ENCODE results near the gene GPR83. TPM values are rescaled to one million over a fixed set of nuclear protein-coding genes. Genes with fewer than 3 reads are reported as not detected.
A peak's percentile ranks its signal among the peaks of the same experiment; 100 is the strongest.

GPR83 gene
- total and polyA plus RNA-seq, 2 donors (not counting 1 experiment from before 2014, with no cell fraction given): 0.05 TPM; not detected in 1

- Histone ChIP-seq H3K27ac (ENCODE audit: insufficient read depth, low read length) (no peak overlapping the region), H3K9ac (ENCODE audit: insufficient read depth, low read length) (no peak overlapping the region), H3K4me3 (replicated peaks in 1 of 4; ENCODE audit: control extremely low read depth in 1 of 4, insufficient read depth in 1 of 4, low read depth in 3 of 4, low read length in 4 of 4) (peak overlapping the region; percentile 11 to 52 (median 32)), H3K27me3 (ENCODE audit: control insufficient read depth, insufficient read depth, low read length) (peaks cover 32% of the 10 kb centered on the region), H2AFZ (ENCODE audit: low read length) (no peak overlapping the region), H3K79me2 (ENCODE audit: control insufficient read depth, insufficient read depth, low read length) (no peaks in the 10 kb centered on the region), H3K9me3 (ENCODE audit: control insufficient read depth, insufficient read depth, low read depth, low read length) (no peaks in the 10 kb centered on the region), H3K4me1 (ENCODE audit: control insufficient read depth, extremely low read depth, insufficient read depth, low read length) (no peaks in the 10 kb centered on the region), H4K20me1 (ENCODE audit: control insufficient read depth, extremely low read depth, insufficient read depth, low read length) (no peaks in the 10 kb centered on the region), H3K4me2 (ENCODE audit: extremely low read depth, insufficient read depth, low read length) (peak overlapping the region; percentile 76), H3K36me3 (ENCODE audit: control insufficient read depth, insufficient read depth, low read length) (no peaks in the 10 kb centered on the region)
- TF ChIP-seq CTCF (conservative IDR thresholded peaks at IDR 0.05 in 1 of 2, IDR thresholded peaks at IDR 0.05 in 1 of 2; ENCODE audit: low read depth in 1 of 2, low read length in 2 of 2) (no peak), EZH2 (IDR thresholded peaks at IDR 0.05; ENCODE audit: low read length, missing control alignments) (peak; percentile 17)
- no peak for DNase-seq (ENCODE audit: low read depth in 2 of 2)
Observed at GRCh38 chr11:94401773-94402265, 600 bp upstream of the GPR83 start.

- peak overlapping the region; percentile 76 for H3K4me2 ChIP-seq (ENCODE audit: extremely low read depth, insufficient read depth, low read length)
- DNase-seq (ENCODE audit: low read depth in 2 of 2): no peak
- no peaks in the 10 kb centered on the region for H3K36me3 ChIP-seq (ENCODE audit: control insufficient read depth, insufficient read depth, low read length)
- peak overlapping the region in 1 of 4 experiments; percentile 47 for H3K4me3 ChIP-seq (replicated peaks in 1 of 4; ENCODE audit: control extremely low read depth in 1 of 4, insufficient read depth in 1 of 4, low read depth in 3 of 4, low read length in 4 of 4)
- H4K20me1 ChIP-seq (ENCODE audit: control insufficient read depth, extremely low read depth, insufficient read depth, low read length): no peaks in the 10 kb centered on the region
- H3K27ac ChIP-seq (ENCODE audit: insufficient read depth, low read length): no peak overlapping the region
- H3K4me1 ChIP-seq (ENCODE audit: control insufficient read depth, extremely low read depth, insufficient read depth, low read length): no peaks in the 10 kb centered on the region
- no peak for TF ChIP-seq EZH2 (IDR thresholded peaks at IDR 0.05; ENCODE audit: low read length, missing control alignments)
- H2AFZ ChIP-seq (ENCODE audit: low read length): no peak overlapping the region
- H3K9me3 ChIP-seq (ENCODE audit: control insufficient read depth, insufficient read depth, low read depth, low read length): no peaks in the 10 kb centered on the region
- no peaks in the 10 kb centered on the region for H3K79me2 ChIP-seq (ENCODE audit: control insufficient read depth, insufficient read depth, low read length)
- no peak overlapping the region for H3K9ac ChIP-seq (ENCODE audit: insufficient read depth, low read length)
- peaks cover 32% of the 10 kb centered on the region for H3K27me3 ChIP-seq (ENCODE audit: control insufficient read depth, insufficient read depth, low read length)
Observed at GRCh38 chr11:94400457-94400838, 771 bp downstream of the GPR83 start.

GRCh38 chr11:94400050-94400449 is 1.2 kb downstream of the GPR83 start:
- Histone ChIP-seq H3K4me1 (ENCODE audit: control insufficient read depth, extremely low read depth, insufficient read depth, low read length) (no peaks in the 10 kb centered on the region), H4K20me1 (ENCODE audit: control insufficient read depth, extremely low read depth, insufficient read depth, low read length) (no peaks in the 10 kb centered on the region), H3K79me2 (ENCODE audit: control insufficient read depth, insufficient read depth, low read length) (no peaks in the 10 kb centered on the region), H2AFZ (ENCODE audit: low read length) (no peak overlapping the region), H3K4me3 (replicated peaks in 1 of 4; ENCODE audit: control extremely low read depth in 1 of 4, insufficient read depth in 1 of 4, low read depth in 3 of 4, low read length in 4 of 4) (no peak overlapping the region), H3K36me3 (ENCODE audit: control insufficient read depth, insufficient read depth, low read length) (no peaks in the 10 kb centered on the region), H3K9ac (ENCODE audit: insufficient read depth, low read length) (no peak overlapping the region), H3K9me3 (ENCODE audit: control insufficient read depth, insufficient read depth, low read depth, low read length) (no peaks in the 10 kb centered on the region), H3K4me2 (ENCODE audit: extremely low read depth, insufficient read depth, low read length) (no peak overlapping the region), H3K27me3 (ENCODE audit: control insufficient read depth, insufficient read depth, low read length) (peaks cover 32% of the 10 kb centered on the region), H3K27ac (ENCODE audit: insufficient read depth, low read length) (no peak overlapping the region)
- TF ChIP-seq CTCF (conservative IDR thresholded peaks at IDR 0.05 in 1 of 2, IDR thresholded peaks at IDR 0.05 in 1 of 2; ENCODE audit: low read depth in 1 of 2, low read length in 2 of 2) (no peak), EZH2 (IDR thresholded peaks at IDR 0.05; ENCODE audit: low read length, missing control alignments) (no peak)
- no peak for DNase-seq (ENCODE audit: low read depth in 2 of 2)

All from fibroblast of lung (primary cell).